Heart left ventricle (tissue), 13 donors: ENCODE measurements around the gene ALK.

Experiments
- POLR2A ChIP-seq, 2 donors: fragments of 450-650 bp; IDR thresholded peaks; one replicate each; pipeline ENCODE4 v1.6.1; 2017; ENCODE audit warnings: antibody characterized with exemption in 2 of 2, mild to moderate bottlenecking in 2 of 2, moderate library complexity in 2 of 2
- TF ChIP-seq, protein P1 (sequence below), 12 donors: fragments of 200-600 bp; sonication (generic) in 4 of 12; IDR thresholded peaks; one replicate each; pipeline versions ENCODE4 v1.5.0 to v1.8.0; 2018 to 2022; ENCODE audit warnings: antibody characterized with exemption in 12 of 12, mild to moderate bottlenecking in 5 of 12
- donor health status: ischemic (EF 13 %, LVEDD 7.1; RV severe dilation, severe dysfunction).
- donor health status: DM: no; HTN: yes; CAD: no.
- donor health status: DM: no; HTN: no; CAD: no.
- donor health status: ischemic (EF 25% LVEDD 6.9; RV normal size, moderate dysfunction).
- donor health status: ischemic (EF 25% LVEDD 5.7; RV mildly dilated, moderate dysfunction).
- donor health status: ischemic (EF 35%, LVEDD 5.7; RV mildly dilated, moderate dysfunction).
- donor health status: nonischemic (EF 11% LVEDD 7.7; RV severe dilation, severe dysfunction).
- donor health status: DM: yes; HTN: yes; CAD: no.
- donor health status: PGD.
- donor health status: ischemic (EF 29% LVEDD 5.4; RV normal size, mild dysfunction).
- donor health status: nonischemic (EF 23%, LVEDD 6.1; RV moderate dilation, normal function).

DNA sequence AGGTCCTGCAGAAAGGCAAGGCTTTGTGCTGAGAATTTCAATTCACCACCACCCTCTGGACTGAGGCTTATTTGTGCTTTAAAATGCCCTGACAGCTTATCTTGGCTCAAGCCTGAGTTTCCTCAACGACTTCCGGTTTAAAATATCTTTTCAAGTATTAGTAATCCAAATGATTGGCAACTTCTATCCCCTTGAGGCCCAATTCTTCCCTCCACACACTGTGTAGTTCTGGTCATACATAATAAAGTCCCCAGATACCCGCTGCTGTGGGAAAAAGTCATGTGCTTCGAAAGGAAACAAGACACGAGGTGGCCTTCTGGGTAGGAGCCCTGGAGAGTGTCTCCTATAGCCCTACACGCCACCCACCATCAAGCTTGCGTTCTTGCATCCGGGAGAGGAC, 393.4 kb downstream of the ALK start:
- TF ChIP-seq POLR2A (IDR thresholded peaks at IDR 0.05), result no peak
- TF ChIP-seq, protein P1, sequence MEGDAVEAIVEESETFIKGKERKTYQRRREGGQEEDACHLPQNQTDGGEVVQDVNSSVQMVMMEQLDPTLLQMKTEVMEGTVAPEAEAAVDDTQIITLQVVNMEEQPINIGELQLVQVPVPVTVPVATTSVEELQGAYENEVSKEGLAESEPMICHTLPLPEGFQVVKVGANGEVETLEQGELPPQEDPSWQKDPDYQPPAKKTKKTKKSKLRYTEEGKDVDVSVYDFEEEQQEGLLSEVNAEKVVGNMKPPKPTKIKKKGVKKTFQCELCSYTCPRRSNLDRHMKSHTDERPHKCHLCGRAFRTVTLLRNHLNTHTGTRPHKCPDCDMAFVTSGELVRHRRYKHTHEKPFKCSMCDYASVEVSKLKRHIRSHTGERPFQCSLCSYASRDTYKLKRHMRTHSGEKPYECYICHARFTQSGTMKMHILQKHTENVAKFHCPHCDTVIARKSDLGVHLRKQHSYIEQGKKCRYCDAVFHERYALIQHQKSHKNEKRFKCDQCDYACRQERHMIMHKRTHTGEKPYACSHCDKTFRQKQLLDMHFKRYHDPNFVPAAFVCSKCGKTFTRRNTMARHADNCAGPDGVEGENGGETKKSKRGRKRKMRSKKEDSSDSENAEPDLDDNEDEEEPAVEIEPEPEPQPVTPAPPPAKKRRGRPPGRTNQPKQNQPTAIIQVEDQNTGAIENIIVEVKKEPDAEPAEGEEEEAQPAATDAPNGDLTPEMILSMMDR (IDR thresholded peaks at IDR 0.05), result no peak
